ENCODE results near the gene MGAT4B. TPM values are rescaled to one million over a fixed set of nuclear protein-coding genes. Genes with fewer than 3 reads are reported as not detected.

The MGAT4B gene
- total RNA-seq, 1 donor from 2014 or later = 272 TPM

GRCh38 chr5:179825655-179826182 lies 19.1 kb upstream of the MGAT4B start:
- DNase-seq (ENCODE audit: low spot score) = peak; percentile 68

- DNase-seq (ENCODE audit: low spot score) = no peak
Observed at GRCh38 chr5:179824745-179825112, 18.1 kb upstream of the MGAT4B start.

- DNase-seq (ENCODE audit: low spot score) = no peak
Observed at GRCh38 chr5:179823937-179824744, 17.5 kb upstream of the MGAT4B start.

- no peak for DNase-seq (ENCODE audit: low spot score)
Observed at GRCh38 chr5:179822444-179822990, 15.9 kb upstream of the MGAT4B start.

GRCh38 chr5:179822059-179822432 lies 15.4 kb upstream of the MGAT4B start:
- DNase-seq (ENCODE audit: low spot score) = no peak

GRCh38 chr5:179821298-179822058 lies 14.8 kb upstream of the MGAT4B start:
- DNase-seq (ENCODE audit: low spot score) = peak; percentile 96

- DNase-seq (ENCODE audit: low spot score) = peak; percentile 85
Observed at GRCh38 chr5:179820483-179821297, 14.0 kb upstream of the MGAT4B start, which contains the start of gene SQSTM1. SQSTM1 (plus strand) TSS chr5:179820905; CDS start chr5:179820937, 32 bp downstream.

- no peak for DNase-seq (ENCODE audit: low spot score)
Observed at GRCh38 chr5:179820127-179820482, 13.4 kb upstream of the MGAT4B start.

GRCh38 chr5:179819296-179820126 lies 12.8 kb upstream of the MGAT4B start:
- DNase-seq (ENCODE audit: low spot score) = peak; percentile 74

GRCh38 chr5:179818746-179819295 lies 12.2 kb upstream of the MGAT4B start:
- DNase-seq (ENCODE audit: low spot score) = peak; percentile 96

- no peak for DNase-seq (ENCODE audit: low spot score)
Observed at GRCh38 chr5:179817890-179818745, 11.5 kb upstream of the MGAT4B start.

- DNase-seq (ENCODE audit: low spot score) = no peak
Observed at GRCh38 chr5:179817470-179817840, 10.8 kb upstream of the MGAT4B start.

- DNase-seq (ENCODE audit: low spot score) = no peak
Observed at GRCh38 chr5:179816796-179817469, 10.3 kb upstream of the MGAT4B start.

- DNase-seq (ENCODE audit: low spot score) = no peak
Observed at GRCh38 chr5:179816401-179816795, 9.7 kb upstream of the MGAT4B start.

GRCh38 chr5:179815491-179816249 lies 9.0 kb upstream of the MGAT4B start:
- no peak for DNase-seq (ENCODE audit: low spot score)

- DNase-seq (ENCODE audit: low spot score) = no peak
Observed at GRCh38 chr5:179814090-179814489, 7.4 kb upstream of the MGAT4B start.

- no peak for DNase-seq (ENCODE audit: low spot score)
Observed at GRCh38 chr5:179812997-179813607, 6.4 kb upstream of the MGAT4B start.
